ENCODE measurements around the gene RPL27. TPM values are rescaled to one million over a fixed set of nuclear protein-coding genes. Genes with fewer than 3 reads are reported as not detected.
A peak's percentile ranks its signal among the peaks of the same experiment; 100 is the strongest.

RPL27 gene
- total and polyA plus RNA-seq, 2 of the 13 experiments (the other 11 are each of a cell fraction or from before 2014, with no cell fraction given), result 1,585 to 5,840 TPM

DNA sequence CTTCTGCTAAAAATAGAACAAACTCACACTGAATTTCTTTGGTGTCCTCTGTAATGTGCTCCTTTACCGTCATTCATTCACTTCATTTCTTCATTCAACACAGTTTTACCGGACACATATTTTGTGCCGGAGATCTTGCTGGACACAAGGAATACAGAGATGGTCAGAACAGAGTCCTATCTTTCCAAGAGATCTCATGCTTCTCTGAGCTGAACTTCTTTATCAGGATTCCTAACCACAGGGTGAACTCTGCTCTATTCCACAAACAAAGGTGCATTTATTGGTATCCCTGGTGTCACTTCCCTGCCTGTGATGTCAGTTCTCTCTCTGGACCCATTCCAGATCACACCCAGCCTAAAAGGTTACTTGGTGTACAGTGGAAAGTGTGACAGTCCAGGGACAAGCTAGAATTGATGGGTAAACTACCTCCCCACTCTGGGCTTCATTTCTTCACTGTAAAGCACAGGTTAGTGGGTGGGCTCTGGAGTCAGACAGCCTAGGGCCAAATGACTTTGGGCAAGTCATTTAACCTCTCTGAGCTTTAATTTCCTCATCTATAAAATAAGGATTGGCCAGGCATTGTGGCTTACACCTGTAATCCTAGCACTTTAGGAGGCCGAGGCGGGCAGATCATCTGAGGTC lies 12.6 kb downstream of the RPL27 start (continued):
- TF ChIP-seq ATF3 (CRISPR knock-in tag; IDR thresholded peaks at IDR 0.05), result 0 out of 2 replicates have a peak, but pooled peaks have one; percentile 6
- 0 out of 2 replicates have a peak, but pooled peaks have one; percentile 9 for TF ChIP-seq CSRNP1 (CRISPR knock-in tag; IDR thresholded peaks at IDR 0.05)
- TF ChIP-seq GATAD1 (CRISPR knock-in tag; IDR thresholded peaks at IDR 0.05), result no peak
- no peak for TF ChIP-seq HHEX (CRISPR knock-in tag; IDR thresholded peaks at IDR 0.05)
- 0 out of 2 replicates have a peak, but pooled peaks have one; percentile 41 for TF ChIP-seq ARNTL (CRISPR knock-in tag; IDR thresholded peaks at IDR 0.05)
- TF ChIP-seq ZNF12 (CRISPR knock-in tag; IDR thresholded peaks at IDR 0.05), result 0 out of 2 replicates have a peak, but pooled peaks have one; percentile 30
- 0 out of 2 replicates have a peak, but pooled peaks have one; percentile 12 for TF ChIP-seq SKIL (CRISPR knock-in tag; IDR thresholded peaks at IDR 0.05; ENCODE audit: borderline replicate concordance)
- no peak for TF ChIP-seq ZNF841 (CRISPR knock-in tag; IDR thresholded peaks at IDR 0.05; ENCODE audit: borderline replicate concordance)
- no peak for TF ChIP-seq ELF4 (CRISPR knock-in tag; IDR thresholded peaks at IDR 0.05; ENCODE audit: borderline replicate concordance)
- TF ChIP-seq POLR2AphosphoS5 (IDR thresholded peaks at IDR 0.05; ENCODE audit: low read depth, low read length), result peak; percentile 73
- TF ChIP-seq TGIF2 (CRISPR knock-in tag; IDR thresholded peaks at IDR 0.05), result peak; percentile 55
- no peak for TF ChIP-seq RBM22 (optimal IDR thresholded peaks at IDR 0.05; ENCODE audit: low read length)
- peak; percentile 75; the same call in 1 of the 2 replicates for TF ChIP-seq MIER3 (CRISPR knock-in tag; IDR thresholded peaks at IDR 0.05; ENCODE audit: borderline replicate concordance)
- TF ChIP-seq SNAPC2 (CRISPR knock-in tag; IDR thresholded peaks at IDR 0.05), result 0 out of 2 replicates have a peak, but pooled peaks have one; percentile 49
- peak; percentile 80 for TF ChIP-seq NR2F6 (IDR thresholded peaks at IDR 0.05)
- TF ChIP-seq NR2F6 (CRISPR knock-in tag; IDR thresholded peaks at IDR 0.05), result peak; percentile 90; the same call in 1 of the 2 replicates
- peak; percentile 93 for TF ChIP-seq ASH2L (IDR thresholded peaks at IDR 0.05; ENCODE audit: insufficient read length, low read depth, low read length)
- TF ChIP-seq, protein P1, sequence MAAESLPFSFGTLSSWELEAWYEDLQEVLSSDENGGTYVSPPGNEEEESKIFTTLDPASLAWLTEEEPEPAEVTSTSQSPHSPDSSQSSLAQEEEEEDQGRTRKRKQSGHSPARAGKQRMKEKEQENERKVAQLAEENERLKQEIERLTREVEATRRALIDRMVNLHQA (CRISPR knock-in tag; IDR thresholded peaks at IDR 0.05), result peak; percentile 3; the same call in 1 of the 2 replicates
- TF ChIP-seq ZNF143 (CRISPR knock-in tag; IDR thresholded peaks at IDR 0.05), result no peak
- TF ChIP-seq JUN (CRISPR knock-in tag; IDR thresholded peaks at IDR 0.05), result 0 out of 2 replicates have a peak, but pooled peaks have one; percentile 54
- TF ChIP-seq CHD4 (IDR thresholded peaks at IDR 0.05; ENCODE audit: borderline replicate concordance, low read length), result peak; percentile 81; the same call in 1 of the 2 replicates
- no peak; the same call in 1 of the 2 replicates for TF ChIP-seq NCOA5 (CRISPR knock-in tag; IDR thresholded peaks at IDR 0.05)
- TF ChIP-seq HOXD1 (CRISPR knock-in tag; IDR thresholded peaks at IDR 0.05), result peak; percentile 19; the same call in 1 of the 2 replicates
- TF ChIP-seq ZSCAN12 (CRISPR knock-in tag; IDR thresholded peaks at IDR 0.05), result 0 out of 2 replicates have a peak, but pooled peaks have one; percentile 18
- 0 out of 2 replicates have a peak, but pooled peaks have one; percentile 17 for TF ChIP-seq ZKSCAN1 (IDR thresholded peaks at IDR 0.05; ENCODE audit: low read length)
- TF ChIP-seq BRD4 (CRISPR knock-in tag; IDR thresholded peaks at IDR 0.05), result 0 out of 2 replicates have a peak, but pooled peaks have one; percentile 11
- 0 out of 2 replicates have a peak, but pooled peaks have one; percentile 27 for TF ChIP-seq ZNF740 (CRISPR knock-in tag; IDR thresholded peaks at IDR 0.05)

All from HepG2 (cell line).